Epithelial cell of esophagus (primary cell): Measurements from ENCODE around the gene DNMT1.

Experiments used
- DNase-seq: peaks from one replicate; pipeline ENCODE4 v3.0.0; 2010; ENCODE audit warnings: low read depth
- H3K4me3 ChIP-seq: 2 replicates; pipeline ENCODE4 v1.5.1; 2011; ENCODE audit warnings: mild to moderate bottlenecking, low read length, control low read depth
- TF ChIP-seq, protein P1 (sequence below): IDR thresholded peaks from 2 replicates; pipeline ENCODE4 v1.5.1; 2011; ENCODE audit warnings: low read depth, mild to moderate bottlenecking, low read length, control low read depth, inconsistent platforms; ENCODE audit not compliant: insufficient read depth; ENCODE audit errors: missing control alignments

Gene DNMT1

DNA sequence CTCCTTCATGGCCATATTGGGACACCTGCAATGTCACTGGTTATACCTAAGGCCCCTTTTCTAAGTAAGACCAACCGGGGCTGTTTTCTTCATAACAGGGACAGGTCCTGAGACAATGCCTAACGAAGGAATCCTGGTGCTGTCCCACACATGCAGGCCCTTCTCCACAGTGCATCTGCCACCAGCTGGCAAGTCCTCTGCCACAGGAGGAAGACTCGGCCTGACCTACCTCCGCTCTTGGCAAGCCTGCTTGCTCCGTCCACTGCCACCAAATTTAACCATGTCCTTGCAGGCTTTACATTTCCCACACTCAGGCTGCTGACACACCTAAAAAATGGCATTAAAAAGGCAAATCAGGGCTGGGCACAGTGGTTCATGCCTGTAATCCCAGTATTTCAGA, 43.2 kb downstream of the DNMT1 start:
- no peak overlapping the region for H3K4me3 ChIP-seq
- TF ChIP-seq, protein P1, sequence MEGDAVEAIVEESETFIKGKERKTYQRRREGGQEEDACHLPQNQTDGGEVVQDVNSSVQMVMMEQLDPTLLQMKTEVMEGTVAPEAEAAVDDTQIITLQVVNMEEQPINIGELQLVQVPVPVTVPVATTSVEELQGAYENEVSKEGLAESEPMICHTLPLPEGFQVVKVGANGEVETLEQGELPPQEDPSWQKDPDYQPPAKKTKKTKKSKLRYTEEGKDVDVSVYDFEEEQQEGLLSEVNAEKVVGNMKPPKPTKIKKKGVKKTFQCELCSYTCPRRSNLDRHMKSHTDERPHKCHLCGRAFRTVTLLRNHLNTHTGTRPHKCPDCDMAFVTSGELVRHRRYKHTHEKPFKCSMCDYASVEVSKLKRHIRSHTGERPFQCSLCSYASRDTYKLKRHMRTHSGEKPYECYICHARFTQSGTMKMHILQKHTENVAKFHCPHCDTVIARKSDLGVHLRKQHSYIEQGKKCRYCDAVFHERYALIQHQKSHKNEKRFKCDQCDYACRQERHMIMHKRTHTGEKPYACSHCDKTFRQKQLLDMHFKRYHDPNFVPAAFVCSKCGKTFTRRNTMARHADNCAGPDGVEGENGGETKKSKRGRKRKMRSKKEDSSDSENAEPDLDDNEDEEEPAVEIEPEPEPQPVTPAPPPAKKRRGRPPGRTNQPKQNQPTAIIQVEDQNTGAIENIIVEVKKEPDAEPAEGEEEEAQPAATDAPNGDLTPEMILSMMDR, result no peak
- no peak for DNase-seq

DNA sequence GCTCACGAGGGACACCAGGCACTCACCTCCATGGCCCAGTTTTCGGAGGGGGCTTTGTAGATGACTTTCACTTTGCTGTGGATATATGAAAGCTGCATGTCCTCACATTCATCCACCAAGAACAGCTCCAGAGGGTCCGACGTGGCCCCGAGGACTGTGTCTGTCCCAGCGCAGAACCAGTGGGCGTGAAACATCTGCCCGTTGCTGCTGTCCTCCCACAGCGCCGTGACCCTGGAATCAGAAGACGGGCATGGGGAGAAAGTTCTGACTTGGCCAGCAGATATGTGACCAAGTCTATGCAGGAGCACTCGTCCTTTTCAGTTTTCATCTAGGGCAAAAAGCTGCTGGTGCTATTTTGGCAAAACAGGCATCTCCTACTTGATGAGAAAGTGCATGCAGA, 45.3 kb downstream of the DNMT1 start:
- DNase-seq, result no peak
- TF ChIP-seq, protein P1, result no peak
- H3K4me3 ChIP-seq, result no peak overlapping the region

DNA sequence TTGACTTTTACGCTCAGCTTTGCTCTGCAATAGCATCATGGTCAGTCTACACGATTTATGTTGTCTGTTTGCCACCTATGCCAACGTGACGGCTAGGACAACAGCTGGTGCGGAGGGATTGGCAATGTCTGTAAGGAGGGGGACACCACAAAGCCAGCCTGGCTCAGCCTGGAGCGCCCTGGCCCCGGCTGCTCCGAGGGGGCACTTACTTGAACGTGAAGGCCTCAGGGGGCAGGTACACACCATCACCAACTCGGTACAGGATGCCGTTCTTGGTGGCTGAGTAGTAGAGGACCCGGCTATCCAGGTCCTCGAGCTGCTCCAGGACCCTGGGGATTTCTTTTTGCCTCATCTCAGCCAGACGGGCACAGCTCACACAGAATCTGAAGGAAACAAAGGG, 48.6 kb downstream of the DNMT1 start:
- TF ChIP-seq, protein P1, result no peak
- no peak for DNase-seq
- no peak overlapping the region for H3K4me3 ChIP-seq

DNA sequence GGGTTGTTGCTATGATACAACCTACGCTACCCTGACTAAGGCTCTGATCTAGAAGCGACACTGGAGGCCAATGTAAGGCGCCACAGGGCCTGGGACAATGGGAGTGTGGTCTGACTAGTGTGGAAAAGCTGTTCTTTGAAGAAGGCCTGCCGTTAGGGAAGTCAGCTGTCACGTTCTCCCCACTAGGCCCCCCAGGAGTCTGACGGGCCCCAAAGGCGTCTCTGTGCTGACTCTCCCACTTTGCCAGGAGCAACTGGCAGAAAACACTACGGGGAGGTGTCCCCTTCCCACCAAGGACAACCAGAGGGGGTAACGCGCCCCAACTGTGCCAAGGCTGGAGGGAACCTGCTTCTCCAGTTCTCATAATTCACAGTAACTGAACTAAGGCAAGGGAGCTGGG, 49.7 kb downstream of the DNMT1 start:
- DNase-seq, result no peak
- no peak overlapping the region for H3K4me3 ChIP-seq
- TF ChIP-seq, protein P1, result no peak

DNA sequence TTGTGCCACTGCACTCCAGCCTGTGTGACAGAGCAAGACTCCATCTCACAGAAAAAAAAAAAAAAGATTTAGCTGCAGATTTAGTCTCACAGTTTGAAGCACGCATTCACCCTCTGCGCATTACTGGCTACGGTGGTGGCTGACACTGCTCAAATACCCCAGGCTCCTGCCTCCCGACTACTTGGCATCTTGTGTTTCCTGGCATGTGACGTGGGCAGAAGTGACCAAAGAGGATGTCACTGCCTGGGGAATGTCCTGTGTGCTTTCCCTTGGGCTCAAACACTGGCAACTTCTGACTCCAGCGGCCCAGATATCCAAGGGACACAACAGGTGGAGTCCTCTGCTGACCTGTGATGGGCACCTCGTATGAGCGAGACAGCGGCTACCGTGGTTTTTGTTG, 50.4 kb downstream of the DNMT1 start:
- H3K4me3 ChIP-seq, result no peak overlapping the region
- TF ChIP-seq, protein P1, result no peak
- no peak for DNase-seq

DNA sequence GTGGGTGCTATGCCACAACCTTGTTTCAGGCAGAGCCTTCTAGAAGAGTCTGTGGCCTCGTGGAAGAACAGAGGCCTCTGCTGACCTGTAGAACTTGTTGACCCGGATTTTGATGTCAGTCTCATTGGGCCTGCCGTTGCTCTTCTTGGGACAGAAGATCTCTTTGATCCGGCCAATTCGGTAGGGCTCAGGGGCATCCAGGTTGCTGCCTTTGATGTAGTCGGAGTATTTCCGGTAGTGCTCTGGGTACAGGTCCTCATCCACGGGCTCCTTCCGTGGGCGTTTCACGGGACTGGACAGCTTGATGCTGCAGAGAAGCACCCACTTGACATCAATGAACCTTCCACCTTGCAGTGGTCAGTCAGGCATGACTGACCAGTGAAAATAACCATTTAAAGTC, 51.1 kb downstream of the DNMT1 start:
- TF ChIP-seq, protein P1, result no peak
- no peak for DNase-seq
- no peak overlapping the region for H3K4me3 ChIP-seq

DNA sequence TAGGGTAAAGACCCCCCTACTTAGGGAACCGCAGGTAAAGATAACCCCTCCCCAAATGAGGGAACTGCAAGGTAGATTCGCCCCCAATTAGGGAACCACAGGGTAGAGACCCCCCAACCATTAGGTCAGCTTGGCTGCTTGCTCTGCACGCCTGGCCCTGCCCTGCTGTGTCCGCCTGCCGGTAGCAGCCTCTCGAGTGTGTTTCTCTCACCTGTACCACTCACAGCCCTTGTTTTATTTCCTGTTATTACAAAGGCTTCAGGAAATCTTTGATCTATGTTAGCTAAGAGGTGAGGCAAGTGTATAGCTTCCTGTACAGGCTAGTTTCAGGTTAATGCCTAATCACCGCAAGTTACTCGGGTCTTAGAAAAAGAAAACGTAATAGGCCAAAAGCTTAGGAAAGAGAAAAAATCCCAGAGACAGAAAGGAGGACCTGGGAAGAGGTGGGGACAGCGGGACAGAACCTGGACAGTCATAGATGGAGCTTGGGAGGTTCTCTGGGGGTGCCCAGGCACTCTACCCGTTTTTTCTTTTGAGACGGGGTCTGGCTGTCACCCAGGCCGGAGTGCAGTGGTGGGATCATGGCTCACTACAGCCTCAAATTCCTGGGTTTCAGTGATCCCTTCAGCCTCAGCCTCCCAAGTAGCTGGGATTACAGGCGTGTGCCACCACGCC, 51.9 kb downstream of the DNMT1 start:
- no peak overlapping the region for H3K4me3 ChIP-seq
- DNase-seq, result no peak
- TF ChIP-seq, protein P1, result no peak
